A673 (cell line): ENCODE measurements around the gene OR10K2.

Experiments used
- EZH2 ChIP-seq: fragments of 200-600 bp; sonication (generic); IDR thresholded peaks from 2 replicates; pipeline ENCODE4 v1.6.1; 2017; ENCODE audit warnings: borderline replicate concordance, low read depth, mild to moderate bottlenecking, mixed read lengths, antibody characterized with exemption, low read length; ENCODE audit not compliant: poor library complexity, severe bottlenecking
- TF ChIP-seq, protein P1 (sequence below): fragments of 300-800, 200-600 bp; sonication (generic); conservative IDR thresholded peaks from 2 replicates; pipeline ENCODE4 v1.5.1; 2017; ENCODE audit warnings: low read depth, mild to moderate bottlenecking, antibody characterized with exemption, low read length, moderate library complexity, mixed read lengths

DNA sequence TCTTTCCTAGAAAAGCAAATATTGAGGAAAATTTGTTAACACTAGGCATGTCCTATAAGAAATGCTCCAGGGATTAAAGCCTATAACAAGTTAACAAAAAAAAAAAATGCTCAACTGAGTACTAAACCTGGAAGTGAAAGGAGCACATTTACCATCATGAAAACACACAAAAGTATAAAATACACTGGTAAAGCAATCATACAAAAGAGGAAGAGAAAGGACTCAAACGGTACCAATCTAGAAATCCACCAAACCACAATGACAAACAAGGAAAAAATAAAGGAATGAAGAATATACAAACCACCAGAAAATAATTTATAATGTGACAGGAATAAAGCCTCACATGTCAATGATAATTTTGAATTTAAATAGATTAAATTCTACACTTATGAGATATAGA lies 51.2 kb downstream of the OR10K2 start:
- TF ChIP-seq EZH2: no peak
- TF ChIP-seq, protein P1, sequence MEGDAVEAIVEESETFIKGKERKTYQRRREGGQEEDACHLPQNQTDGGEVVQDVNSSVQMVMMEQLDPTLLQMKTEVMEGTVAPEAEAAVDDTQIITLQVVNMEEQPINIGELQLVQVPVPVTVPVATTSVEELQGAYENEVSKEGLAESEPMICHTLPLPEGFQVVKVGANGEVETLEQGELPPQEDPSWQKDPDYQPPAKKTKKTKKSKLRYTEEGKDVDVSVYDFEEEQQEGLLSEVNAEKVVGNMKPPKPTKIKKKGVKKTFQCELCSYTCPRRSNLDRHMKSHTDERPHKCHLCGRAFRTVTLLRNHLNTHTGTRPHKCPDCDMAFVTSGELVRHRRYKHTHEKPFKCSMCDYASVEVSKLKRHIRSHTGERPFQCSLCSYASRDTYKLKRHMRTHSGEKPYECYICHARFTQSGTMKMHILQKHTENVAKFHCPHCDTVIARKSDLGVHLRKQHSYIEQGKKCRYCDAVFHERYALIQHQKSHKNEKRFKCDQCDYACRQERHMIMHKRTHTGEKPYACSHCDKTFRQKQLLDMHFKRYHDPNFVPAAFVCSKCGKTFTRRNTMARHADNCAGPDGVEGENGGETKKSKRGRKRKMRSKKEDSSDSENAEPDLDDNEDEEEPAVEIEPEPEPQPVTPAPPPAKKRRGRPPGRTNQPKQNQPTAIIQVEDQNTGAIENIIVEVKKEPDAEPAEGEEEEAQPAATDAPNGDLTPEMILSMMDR: no peak
